Cardiac ventricle fibroblast (primary cell): ENCODE data around the gene HMX2. TPM values are rescaled to one million over a fixed set of nuclear protein-coding genes. Genes with fewer than 3 reads are reported as not detected.

ENCODE experiments used
- total RNA-seq: library from RNA; depleted of rRNA; stranded (reverse); fragments of >200 nt; gene quantifications from 2 replicates; pipeline ENCODE4 v1.2.3, GENCODE V29; 2015

The HMX2 gene
- total RNA-seq, result not detected in 2 replicates

GRCh38 chr10:123147635-123148413, at the start of gene HMX2:
Gene HMX2, plus strand, starts transcription at chr10:123148136. Its CDS starts 243 bp downstream, at chr10:123148379.

GRCh38 chr10:123135415-123136141, 12.4 kb upstream of the HMX2 start, which contains the start of gene HMX3:
Gene HMX3, plus strand, starts transcription at chr10:123135970. Its CDS starts 81 bp downstream, at chr10:123136051.

GRCh38 chr10:123154092-123154710, 6.3 kb downstream of the HMX2 start, which contains the start of gene BUB3:
Gene BUB3, plus strand, starts transcription at chr10:123154402. Its CDS starts 516 bp downstream, at chr10:123154918.

Other genes with a start within 250 kb of the HMX2 start
- not detected in 2 replicates for gene FAM24A, start 237.5 kb upstream of the HMX2 start, total RNA-seq
- 5.4 and 5.9 TPM in 2 replicates for gene C10orf88, start 193.9 kb upstream of the HMX2 start, total RNA-seq
- 3.6 and 4.9 TPM in 2 replicates for gene PSTK, start 167.7 kb upstream of the HMX2 start, total RNA-seq
- gene IKZF5, start 139.3 kb upstream of the HMX2 start, total RNA-seq, result 4.4 and 4.9 TPM in 2 replicates
- gene ACADSB, start 139.1 kb upstream of the HMX2 start, total RNA-seq, result 5.5 and 6.9 TPM in 2 replicates
- not detected in 2 replicates for gene HMX3, start 12.2 kb upstream of the HMX2 start, total RNA-seq
- 77.4 and 81.2 TPM in 2 replicates for gene BUB3, start 6.3 kb downstream of the HMX2 start, total RNA-seq